Measurements from ENCODE around the gene TMEM38A.

The TMEM38A gene, protein sequence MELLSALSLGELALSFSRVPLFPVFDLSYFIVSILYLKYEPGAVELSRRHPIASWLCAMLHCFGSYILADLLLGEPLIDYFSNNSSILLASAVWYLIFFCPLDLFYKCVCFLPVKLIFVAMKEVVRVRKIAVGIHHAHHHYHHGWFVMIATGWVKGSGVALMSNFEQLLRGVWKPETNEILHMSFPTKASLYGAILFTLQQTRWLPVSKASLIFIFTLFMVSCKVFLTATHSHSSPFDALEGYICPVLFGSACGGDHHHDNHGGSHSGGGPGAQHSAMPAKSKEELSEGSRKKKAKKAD

GRCh38 chr19:16660763-16661479, at the start of gene TMEM38A:
Gene TMEM38A (plus strand): TSS chr19:16661139. CDS start chr19:16661218, 79 bp downstream.
- in situ Hi-C loops (cut with HindIII; ENCODE audit: low sequenced_read_pairs) = no loop called here

DNA sequence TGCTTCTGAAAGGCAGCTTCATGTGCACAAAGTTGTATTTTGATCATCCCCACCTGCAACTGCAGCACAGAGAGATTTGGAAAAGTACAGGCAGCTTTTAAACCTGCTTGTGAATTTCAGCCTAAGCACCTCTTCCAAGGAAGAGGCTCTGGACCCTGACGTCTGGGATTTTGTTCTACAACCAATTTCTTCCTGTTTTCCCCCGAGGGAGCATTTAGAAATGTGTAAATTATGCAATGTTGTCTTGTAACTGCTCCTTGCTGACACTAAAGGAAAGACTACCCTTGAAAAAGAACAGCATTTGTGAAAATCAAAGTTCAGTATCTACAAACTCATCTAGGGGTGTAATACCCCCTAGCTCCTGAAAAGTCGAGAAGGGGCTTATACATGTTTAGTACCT, 48.3 kb upstream of the TMEM38A start:
- in situ Hi-C loops (cut with HindIII; ENCODE audit: low sequenced_read_pairs) = no loop called here

DNA sequence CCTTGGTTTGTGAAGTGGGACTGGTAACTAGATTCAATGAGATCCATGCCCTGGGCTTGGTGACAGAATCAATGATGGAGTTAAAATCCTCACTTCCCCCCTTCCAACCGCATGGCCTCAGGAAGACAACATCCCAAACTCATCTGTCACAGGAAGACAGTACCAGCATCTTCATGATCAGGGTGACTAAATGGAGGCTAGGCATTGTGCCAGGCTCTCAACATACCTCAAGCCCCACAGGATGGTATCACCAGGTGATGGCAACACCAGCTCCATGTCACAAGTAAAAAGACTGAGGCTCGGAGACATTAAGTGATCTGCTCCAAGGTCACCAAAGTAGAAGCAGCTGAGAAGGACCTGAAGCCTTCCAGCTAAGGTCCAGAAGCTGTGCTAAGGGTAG, 47.1 kb upstream of the TMEM38A start:
- in situ Hi-C loops (cut with HindIII; ENCODE audit: low sequenced_read_pairs) = no loop called here

GRCh38 chr19:16614941-16615340, 46.0 kb upstream of the TMEM38A start:
- in situ Hi-C loops (cut with HindIII; ENCODE audit: low sequenced_read_pairs) = no loop called here

- in situ Hi-C loops (cut with HindIII; ENCODE audit: low sequenced_read_pairs) = no loop called here
Observed at GRCh38 chr19:16615808-16616207, 45.1 kb upstream of the TMEM38A start.

DNA sequence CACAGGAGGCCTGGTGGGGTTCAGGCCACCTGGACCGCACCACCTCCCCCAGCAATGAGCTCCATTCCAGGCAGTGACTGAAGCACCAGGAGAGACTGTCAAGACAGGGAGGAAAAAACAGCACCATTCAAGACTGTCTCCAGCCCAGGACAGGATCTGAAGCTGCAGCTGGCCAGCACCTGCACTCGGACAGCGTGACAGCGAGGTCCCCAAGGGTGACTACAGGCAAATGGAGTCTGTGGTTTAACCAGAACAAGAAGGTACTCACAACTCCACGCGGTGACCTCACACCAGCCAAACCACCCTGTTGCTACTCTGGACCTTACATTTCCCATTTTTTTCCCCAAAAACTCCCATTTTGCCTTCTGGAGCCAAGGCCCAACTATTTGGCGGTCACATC, 42.7 kb upstream of the TMEM38A start:
- in situ Hi-C loops (cut with HindIII; ENCODE audit: low sequenced_read_pairs) = no loop called here

- in situ Hi-C loops (cut with HindIII; ENCODE audit: low sequenced_read_pairs) = no loop called here
Observed at GRCh38 chr19:16619457-16619856, 41.5 kb upstream of the TMEM38A start.

DNA sequence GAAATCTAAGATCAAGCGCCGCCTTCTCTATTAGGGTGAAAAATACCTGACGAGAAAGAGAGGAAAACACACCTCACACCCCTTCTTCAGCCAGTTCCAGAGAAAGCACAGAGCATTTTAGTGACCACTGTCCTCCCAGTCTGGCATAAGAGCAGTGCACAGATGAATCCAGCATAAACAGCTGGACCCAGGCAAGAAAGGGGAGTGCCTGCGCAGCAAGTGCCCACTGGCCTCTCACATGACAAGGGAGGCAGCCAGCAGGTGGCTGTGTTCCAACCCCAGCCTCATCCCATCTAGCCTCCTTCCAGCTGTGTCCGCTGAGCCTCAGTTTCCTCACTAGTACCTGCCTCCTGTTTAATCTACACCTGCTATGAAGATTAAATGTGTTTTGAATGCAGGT, 40.9 kb upstream of the TMEM38A start:
- in situ Hi-C loops (cut with HindIII; ENCODE audit: low sequenced_read_pairs) = no loop called here

DNA sequence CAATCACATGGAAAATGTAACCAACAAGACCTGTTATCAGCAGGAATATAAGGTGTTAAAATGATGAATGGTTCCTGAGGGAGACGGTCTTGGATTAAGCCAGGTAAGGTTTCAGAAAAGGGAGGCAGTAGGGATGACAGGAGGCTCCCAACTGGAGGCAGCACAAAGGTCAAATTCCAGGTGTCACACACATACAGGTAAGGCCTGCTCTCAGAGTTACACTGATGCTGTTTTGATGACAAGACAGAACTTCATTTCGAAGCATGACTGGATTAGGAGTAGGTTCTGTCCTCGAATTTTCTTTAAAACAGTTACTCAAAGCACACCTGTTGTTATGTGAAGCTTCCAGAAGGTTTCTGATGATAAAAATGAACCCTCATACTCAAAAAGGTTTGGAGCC, 40.4 kb upstream of the TMEM38A start:
- in situ Hi-C loops (cut with HindIII; ENCODE audit: low sequenced_read_pairs) = no loop called here

GRCh38 chr19:16621165-16621800, 39.7 kb upstream of the TMEM38A start:
- in situ Hi-C loops (cut with HindIII; ENCODE audit: low sequenced_read_pairs) = no loop called here

DNA sequence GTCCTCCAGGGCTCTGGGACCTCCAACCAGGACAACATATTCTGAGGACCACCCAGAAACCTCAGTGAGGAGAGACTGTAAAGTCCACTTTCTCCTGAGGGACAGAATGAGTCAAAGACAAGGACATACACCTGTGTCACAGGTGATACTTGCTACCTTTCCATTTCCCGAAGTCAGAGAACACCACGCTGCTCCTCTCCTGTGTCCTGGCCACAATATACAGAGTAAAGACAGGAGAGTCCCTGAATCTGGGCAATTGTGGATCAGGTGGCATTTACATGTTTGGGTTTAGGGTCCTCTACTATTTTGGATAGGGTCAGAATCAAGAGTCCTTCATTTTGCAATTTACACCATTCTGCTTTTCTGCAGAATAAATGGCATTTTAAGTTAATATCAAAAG, 37.9 kb upstream of the TMEM38A start:
- in situ Hi-C loops (cut with HindIII; ENCODE audit: low sequenced_read_pairs) = no loop called here

DNA sequence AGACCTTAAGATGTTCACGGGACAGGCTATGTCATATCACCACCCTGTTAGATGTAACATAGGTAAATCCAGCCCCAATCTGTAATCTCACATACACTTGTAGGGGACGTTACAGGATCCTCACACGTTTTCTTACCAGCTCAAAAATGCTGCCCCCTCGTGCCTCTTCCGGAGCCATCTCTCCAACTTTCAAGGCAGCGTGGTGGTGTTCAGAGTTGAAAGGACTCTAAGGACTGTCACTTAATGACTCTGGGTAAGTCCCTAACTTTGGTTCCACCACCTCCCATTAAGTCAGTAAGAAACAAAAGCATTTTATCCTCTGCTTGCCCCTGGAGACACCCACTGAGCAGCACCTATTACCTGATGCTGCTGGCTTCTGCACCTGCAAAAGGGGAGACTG, 37.4 kb upstream of the TMEM38A start:
- in situ Hi-C loops (cut with HindIII; ENCODE audit: low sequenced_read_pairs) = no loop called here

GRCh38 chr19:16624236-16624635, 36.7 kb upstream of the TMEM38A start:
- in situ Hi-C loops (cut with HindIII; ENCODE audit: low sequenced_read_pairs) = no loop called here

- in situ Hi-C loops (cut with HindIII; ENCODE audit: low sequenced_read_pairs) = no loop called here
Observed at GRCh38 chr19:16625163-16625958, 35.6 kb upstream of the TMEM38A start.

- in situ Hi-C loops (cut with HindIII; ENCODE audit: low sequenced_read_pairs) = no loop called here
Observed at GRCh38 chr19:16626796-16627192, 34.1 kb upstream of the TMEM38A start.

GRCh38 chr19:16627193-16627927, 33.6 kb upstream of the TMEM38A start:
- in situ Hi-C loops (cut with HindIII; ENCODE audit: low sequenced_read_pairs) = no loop called here

- in situ Hi-C loops (cut with HindIII; ENCODE audit: low sequenced_read_pairs) = no loop called here
Observed at GRCh38 chr19:16627928-16628182, 33.1 kb upstream of the TMEM38A start.

DNA sequence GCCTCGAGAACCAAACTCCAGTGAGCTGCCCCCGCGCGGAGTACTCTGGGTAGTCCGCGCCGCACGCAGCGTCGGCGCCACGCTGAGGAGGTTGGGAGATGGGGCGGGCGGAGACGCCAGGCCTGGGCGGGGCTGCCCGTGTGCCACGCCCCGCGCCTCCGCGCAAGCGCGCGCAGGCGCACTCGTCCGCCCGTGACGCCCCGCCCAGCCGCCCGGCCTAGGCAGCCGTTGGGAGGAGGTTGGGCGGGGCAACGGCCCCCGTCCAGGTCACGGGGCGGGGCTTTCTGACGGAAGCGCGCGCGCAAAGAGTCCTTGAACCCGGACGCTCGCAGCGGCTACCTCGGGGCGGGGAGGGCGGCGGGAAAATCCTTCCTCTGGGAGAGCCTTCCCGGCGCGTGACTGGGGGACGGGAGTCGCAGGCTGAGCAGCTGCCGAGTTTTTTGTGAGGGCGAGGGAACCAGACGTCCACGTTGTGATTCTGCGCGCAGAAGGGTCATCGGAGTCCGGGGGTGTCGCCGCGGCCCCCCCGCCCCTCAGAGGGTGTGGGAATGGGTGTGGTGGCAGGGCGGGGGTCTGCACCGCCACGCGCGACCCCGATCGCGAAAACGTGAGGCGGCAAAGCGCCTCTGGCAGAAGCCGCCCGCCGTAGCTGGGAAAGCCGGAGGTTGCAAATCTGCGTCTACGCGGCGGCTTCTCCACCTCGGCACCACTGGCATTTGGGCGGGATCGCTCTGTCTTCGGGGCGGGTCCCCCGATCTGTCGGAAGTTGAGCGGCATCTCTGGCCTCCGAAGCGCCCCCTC, 32.6 kb upstream of the TMEM38A start, which contains the start of gene MED26:
Gene MED26 (minus strand): TSS at position 22 of the 801 bp plus-strand sequence. CDS start 261 bp downstream, outside the sequence.
- in situ Hi-C loops (cut with HindIII; ENCODE audit: low sequenced_read_pairs) = no loop called here

DNA sequence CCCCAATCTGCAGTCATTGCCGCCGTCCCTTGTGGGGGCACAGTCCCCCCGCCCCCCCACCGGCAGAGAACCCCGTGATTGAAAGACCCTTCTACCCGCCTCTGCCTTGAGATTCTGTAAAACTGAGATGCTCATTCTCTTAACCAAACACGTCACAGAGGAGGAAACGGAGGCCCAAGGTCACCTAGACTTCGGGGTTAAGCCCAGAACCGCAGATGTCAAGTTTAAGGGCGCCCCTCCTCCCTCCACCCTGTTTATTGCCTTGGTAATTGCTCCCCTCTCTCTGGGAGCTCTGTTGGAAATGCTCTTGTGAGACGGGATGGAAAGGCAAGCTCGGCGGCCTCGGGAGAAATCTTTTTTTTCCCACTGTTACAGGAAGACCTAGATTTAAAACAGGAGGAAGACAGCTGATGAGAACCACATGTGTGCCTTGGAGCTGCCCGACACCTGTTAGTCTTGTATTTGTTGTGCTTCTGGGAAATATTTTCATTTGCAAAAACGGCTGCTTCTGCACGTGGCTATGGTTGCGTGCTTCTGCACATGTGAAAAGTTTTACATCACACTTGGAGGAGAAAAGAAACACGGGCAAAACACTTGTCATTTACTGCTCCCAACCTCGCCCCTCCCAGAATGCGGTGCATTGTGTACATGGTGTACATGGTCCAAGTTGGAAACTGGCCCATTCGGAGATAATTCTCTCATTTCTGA, 31.8 kb upstream of the TMEM38A start:
- in situ Hi-C loops (cut with HindIII; ENCODE audit: low sequenced_read_pairs) = no loop called here
